ENCODE results near the gene ACOT4.
"Not testable (repeated sequence)": the region's sequence is repeated elsewhere in the genome, so short reads cannot be mapped to it uniquely, and the experiment has no call there.

The ACOT4 gene

DNA sequence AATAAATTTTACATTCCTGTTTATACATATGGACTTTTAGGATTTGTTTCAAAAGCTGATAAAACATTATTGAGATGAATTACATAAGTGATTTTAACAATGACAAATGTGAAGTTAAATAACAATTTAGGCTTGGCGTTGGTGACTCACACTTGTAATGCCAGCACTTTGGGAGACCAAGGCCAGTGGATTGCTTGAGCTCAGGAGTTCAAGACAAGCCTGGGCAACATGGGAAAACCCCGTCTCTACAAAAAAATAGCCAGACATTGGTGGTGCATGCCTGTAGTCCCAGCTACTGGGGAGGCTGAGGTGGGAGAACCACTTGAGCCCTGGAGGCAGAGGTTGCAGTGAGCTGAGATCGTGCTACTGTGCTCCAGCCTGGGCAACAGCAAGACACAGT, 15.3 kb upstream of the ACOT4 start:
- no peak for ATAC-seq
- no peak for TF ChIP-seq PPARA (CRISPR knock-in tag; IDR thresholded peaks at IDR 0.05; ENCODE audit: borderline replicate concordance)

DNA sequence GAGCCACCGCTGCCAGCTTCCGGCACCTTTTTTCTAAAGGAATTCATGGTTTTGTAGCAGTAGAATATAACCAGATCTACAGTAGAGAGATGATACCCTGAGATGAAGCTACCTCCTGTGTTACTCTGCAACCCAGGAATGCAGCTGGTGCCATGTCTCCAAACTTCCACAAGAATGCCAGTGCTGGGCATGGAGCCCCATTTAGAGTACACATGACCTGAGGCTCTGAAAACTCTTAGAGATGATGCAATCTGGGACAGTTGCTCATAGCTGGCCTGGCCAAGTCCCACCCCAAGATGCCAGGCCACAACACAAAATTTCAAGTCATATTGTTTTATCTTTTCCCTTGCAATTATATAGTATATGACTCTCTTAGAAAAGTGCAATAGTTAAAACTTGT, 14.5 kb upstream of the ACOT4 start:
- peak; percentile 51 for ATAC-seq

DNA sequence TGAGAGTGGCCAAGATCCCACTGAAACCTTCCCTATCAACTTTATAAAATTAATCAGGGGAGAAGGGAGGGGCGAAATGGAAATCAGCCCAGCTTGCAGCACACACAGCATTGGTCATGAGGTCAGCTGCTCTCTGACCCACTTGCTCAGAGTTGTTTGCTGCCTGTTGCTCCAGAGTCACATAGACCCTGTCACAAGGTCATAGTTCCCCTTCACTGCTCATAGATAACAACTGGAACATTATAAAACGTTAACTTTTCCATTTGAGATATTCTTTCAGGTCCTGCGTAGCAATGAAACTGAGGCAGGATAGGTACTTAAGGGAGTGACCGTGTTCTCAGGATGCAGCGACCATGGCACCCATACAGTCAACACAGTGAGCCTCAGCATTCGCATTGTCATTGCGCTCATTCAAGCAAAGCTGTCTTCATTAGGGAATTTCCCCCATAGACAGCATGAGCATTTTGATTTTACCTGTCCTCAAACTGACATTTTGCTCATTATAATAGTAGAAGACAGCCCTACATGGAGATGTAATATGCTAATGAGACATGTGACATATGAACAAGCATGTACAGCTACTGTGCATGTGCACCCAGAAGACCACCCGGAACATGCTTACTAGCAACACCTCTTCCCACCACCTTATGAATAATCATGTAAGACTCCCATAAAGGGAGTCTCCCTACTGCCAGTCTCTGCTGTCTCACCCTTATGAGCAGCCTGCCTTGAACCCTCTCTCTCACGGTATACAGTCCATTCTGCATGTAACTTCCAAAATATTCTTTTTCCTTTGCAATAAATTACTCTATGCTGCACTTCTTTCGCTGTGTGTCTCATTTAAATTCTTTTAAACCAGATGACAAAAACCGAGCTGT, 9.3 kb upstream of the ACOT4 start:
- ATAC-seq: not testable (repeated sequence)

DNA sequence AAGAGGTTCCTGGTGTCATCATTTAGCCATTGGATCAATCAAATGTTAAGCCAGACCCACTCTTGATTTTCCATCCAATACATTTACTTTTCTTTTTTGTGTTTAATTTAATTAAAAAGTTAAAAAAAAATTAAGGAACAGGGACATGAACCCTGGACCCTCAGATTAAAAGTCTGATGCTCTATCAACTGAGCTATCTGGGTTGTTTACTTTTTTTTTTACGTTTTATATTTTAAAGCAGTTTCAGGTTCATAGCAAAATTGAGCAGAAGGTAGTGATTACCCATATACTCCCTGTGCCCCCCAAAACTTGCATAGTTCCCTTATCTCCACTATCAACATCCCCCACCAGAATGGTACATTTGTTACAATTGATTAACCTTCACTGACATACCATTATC, 3.0 kb upstream of the ACOT4 start:
- ATAC-seq: no peak
- TF ChIP-seq TOX (CRISPR knock-in tag; IDR thresholded peaks at IDR 0.05; ENCODE audit: borderline replicate concordance) (no peak), ARNTL (CRISPR knock-in tag; IDR thresholded peaks at IDR 0.05; ENCODE audit: borderline replicate concordance, low read depth) (no peak), TCF4 (CRISPR knock-in tag; IDR thresholded peaks at IDR 0.05; ENCODE audit: borderline replicate concordance) (no peak), ESRRG (CRISPR knock-in tag; IDR thresholded peaks at IDR 0.05) (no peak), ZNF565 (CRISPR knock-in tag; conservative IDR thresholded peaks at IDR 0.05; ENCODE audit: low read depth) (no peak), OSR1 (CRISPR knock-in tag; IDR thresholded peaks at IDR 0.05) (no peak), PPARA (CRISPR knock-in tag; IDR thresholded peaks at IDR 0.05; ENCODE audit: borderline replicate concordance) (no peak), BACH2 (CRISPR knock-in tag; IDR thresholded peaks at IDR 0.05; ENCODE audit: borderline replicate concordance) (no peak)
- TF ChIP-seq, protein P1, sequence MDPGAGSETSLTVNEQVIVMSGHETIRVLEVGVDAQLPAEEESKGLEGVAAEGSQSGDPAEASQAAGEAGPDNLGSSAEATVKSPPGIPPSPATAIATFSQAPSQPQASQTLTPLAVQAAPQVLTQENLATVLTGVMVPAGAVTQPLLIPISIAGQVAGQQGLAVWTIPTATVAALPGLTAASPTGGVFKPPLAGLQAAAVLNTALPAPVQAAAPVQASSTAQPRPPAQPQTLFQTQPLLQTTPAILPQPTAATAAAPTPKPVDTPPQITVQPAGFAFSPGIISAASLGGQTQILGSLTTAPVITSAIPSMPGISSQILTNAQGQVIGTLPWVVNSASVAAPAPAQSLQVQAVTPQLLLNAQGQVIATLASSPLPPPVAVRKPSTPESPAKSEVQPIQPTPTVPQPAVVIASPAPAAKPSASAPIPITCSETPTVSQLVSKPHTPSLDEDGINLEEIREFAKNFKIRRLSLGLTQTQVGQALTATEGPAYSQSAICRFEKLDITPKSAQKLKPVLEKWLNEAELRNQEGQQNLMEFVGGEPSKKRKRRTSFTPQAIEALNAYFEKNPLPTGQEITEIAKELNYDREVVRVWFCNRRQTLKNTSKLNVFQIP (CRISPR knock-in tag; IDR thresholded peaks at IDR 0.05; ENCODE audit: borderline replicate concordance, low read depth): no peak
- TF ChIP-seq, protein P2, sequence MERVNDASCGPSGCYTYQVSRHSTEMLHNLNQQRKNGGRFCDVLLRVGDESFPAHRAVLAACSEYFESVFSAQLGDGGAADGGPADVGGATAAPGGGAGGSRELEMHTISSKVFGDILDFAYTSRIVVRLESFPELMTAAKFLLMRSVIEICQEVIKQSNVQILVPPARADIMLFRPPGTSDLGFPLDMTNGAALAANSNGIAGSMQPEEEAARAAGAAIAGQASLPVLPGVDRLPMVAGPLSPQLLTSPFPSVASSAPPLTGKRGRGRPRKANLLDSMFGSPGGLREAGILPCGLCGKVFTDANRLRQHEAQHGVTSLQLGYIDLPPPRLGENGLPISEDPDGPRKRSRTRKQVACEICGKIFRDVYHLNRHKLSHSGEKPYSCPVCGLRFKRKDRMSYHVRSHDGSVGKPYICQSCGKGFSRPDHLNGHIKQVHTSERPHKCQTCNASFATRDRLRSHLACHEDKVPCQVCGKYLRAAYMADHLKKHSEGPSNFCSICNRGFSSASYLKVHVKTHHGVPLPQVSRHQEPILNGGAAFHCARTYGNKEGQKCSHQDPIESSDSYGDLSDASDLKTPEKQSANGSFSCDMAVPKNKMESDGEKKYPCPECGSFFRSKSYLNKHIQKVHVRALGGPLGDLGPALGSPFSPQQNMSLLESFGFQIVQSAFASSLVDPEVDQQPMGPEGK (CRISPR knock-in tag; IDR thresholded peaks at IDR 0.05; ENCODE audit: borderline replicate concordance): no peak

DNA sequence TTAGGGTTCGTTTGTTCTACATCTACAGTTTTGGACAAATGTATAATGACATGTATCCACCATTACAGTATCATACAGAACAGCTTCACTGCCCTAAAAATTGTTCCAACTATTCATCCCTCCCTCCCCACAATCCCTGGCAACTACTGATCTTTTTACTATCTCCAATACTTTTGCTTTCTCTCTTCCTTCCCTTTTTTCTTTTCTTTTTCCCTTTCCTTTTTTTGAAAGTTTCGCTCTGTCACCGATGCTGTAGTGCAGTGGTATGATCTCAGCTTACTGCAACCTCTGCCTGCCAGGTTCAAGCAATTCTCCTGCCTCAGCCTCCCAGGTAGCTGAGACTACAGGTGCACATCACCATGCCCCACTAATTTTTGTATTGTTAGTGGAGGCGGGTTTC, 2.6 kb upstream of the ACOT4 start:
- TF ChIP-seq OSR1 (CRISPR knock-in tag; IDR thresholded peaks at IDR 0.05): no peak
- TF ChIP-seq, protein P1 (CRISPR knock-in tag; IDR thresholded peaks at IDR 0.05; ENCODE audit: borderline replicate concordance, low read depth): no peak
- no peak for TF ChIP-seq CSDC2 (CRISPR knock-in tag; IDR thresholded peaks at IDR 0.05)
- no peak for TF ChIP-seq GLIS3 (CRISPR knock-in tag; IDR thresholded peaks at IDR 0.05)
- no peak for TF ChIP-seq PPARA (CRISPR knock-in tag; IDR thresholded peaks at IDR 0.05; ENCODE audit: borderline replicate concordance)
- TF ChIP-seq, protein P2 (CRISPR knock-in tag; IDR thresholded peaks at IDR 0.05; ENCODE audit: borderline replicate concordance): no peak
- TF ChIP-seq, protein P3, sequence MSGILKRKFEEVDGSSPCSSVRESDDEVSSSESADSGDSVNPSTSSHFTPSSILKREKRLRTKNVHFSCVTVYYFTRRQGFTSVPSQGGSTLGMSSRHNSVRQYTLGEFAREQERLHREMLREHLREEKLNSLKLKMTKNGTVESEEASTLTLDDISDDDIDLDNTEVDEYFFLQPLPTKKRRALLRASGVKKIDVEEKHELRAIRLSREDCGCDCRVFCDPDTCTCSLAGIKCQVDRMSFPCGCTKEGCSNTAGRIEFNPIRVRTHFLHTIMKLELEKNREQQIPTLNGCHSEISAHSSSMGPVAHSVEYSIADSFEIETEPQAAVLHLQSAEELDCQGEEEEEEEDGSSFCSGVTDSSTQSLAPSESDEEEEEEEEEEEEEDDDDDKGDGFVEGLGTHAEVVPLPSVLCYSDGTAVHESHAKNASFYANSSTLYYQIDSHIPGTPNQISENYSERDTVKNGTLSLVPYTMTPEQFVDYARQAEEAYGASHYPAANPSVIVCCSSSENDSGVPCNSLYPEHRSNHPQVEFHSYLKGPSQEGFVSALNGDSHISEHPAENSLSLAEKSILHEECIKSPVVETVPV (CRISPR knock-in tag; IDR thresholded peaks at IDR 0.05): no peak
- TF ChIP-seq ZFP30 (CRISPR knock-in tag; IDR thresholded peaks at IDR 0.05): no peak
- no peak for TF ChIP-seq BACH2 (CRISPR knock-in tag; IDR thresholded peaks at IDR 0.05; ENCODE audit: borderline replicate concordance)
- TF ChIP-seq SNAI2 (CRISPR knock-in tag; IDR thresholded peaks at IDR 0.05): no peak
- TF ChIP-seq ZNF565 (CRISPR knock-in tag; conservative IDR thresholded peaks at IDR 0.05; ENCODE audit: low read depth): no peak
- TF ChIP-seq ESRRG (CRISPR knock-in tag; IDR thresholded peaks at IDR 0.05): no peak
- TF ChIP-seq, protein P4, sequence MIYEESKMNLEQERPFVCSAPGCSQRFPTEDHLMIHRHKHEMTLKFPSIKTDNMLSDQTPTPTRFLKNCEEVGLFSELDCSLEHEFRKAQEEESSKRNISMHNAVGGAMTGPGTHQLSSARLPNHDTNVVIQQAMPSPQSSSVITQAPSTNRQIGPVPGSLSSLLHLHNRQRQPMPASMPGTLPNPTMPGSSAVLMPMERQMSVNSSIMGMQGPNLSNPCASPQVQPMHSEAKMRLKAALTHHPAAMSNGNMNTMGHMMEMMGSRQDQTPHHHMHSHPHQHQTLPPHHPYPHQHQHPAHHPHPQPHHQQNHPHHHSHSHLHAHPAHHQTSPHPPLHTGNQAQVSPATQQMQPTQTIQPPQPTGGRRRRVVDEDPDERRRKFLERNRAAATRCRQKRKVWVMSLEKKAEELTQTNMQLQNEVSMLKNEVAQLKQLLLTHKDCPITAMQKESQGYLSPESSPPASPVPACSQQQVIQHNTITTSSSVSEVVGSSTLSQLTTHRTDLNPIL (CRISPR knock-in tag; IDR thresholded peaks at IDR 0.05; ENCODE audit: low read depth): no peak
- TF ChIP-seq ZFP3 (CRISPR knock-in tag; IDR thresholded peaks at IDR 0.05): no peak
- TF ChIP-seq ISL1 (CRISPR knock-in tag; IDR thresholded peaks at IDR 0.05): no peak
- TF ChIP-seq ZNF8 (CRISPR knock-in tag; IDR thresholded peaks at IDR 0.05): no peak
- no peak for TF ChIP-seq TCF4 (CRISPR knock-in tag; IDR thresholded peaks at IDR 0.05; ENCODE audit: borderline replicate concordance)
- TF ChIP-seq, protein P5, sequence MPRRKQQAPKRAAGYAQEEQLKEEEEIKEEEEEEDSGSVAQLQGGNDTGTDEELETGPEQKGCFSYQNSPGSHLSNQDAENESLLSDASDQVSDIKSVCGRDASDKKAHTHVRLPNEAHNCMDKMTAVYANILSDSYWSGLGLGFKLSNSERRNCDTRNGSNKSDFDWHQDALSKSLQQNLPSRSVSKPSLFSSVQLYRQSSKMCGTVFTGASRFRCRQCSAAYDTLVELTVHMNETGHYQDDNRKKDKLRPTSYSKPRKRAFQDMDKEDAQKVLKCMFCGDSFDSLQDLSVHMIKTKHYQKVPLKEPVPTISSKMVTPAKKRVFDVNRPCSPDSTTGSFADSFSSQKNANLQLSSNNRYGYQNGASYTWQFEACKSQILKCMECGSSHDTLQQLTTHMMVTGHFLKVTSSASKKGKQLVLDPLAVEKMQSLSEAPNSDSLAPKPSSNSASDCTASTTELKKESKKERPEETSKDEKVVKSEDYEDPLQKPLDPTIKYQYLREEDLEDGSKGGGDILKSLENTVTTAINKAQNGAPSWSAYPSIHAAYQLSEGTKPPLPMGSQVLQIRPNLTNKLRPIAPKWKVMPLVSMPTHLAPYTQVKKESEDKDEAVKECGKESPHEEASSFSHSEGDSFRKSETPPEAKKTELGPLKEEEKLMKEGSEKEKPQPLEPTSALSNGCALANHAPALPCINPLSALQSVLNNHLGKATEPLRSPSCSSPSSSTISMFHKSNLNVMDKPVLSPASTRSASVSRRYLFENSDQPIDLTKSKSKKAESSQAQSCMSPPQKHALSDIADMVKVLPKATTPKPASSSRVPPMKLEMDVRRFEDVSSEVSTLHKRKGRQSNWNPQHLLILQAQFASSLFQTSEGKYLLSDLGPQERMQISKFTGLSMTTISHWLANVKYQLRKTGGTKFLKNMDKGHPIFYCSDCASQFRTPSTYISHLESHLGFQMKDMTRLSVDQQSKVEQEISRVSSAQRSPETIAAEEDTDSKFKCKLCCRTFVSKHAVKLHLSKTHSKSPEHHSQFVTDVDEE (CRISPR knock-in tag; IDR thresholded peaks at IDR 0.05): no peak
- ATAC-seq: no peak

Data from SK-N-SH treated with all-trans-retinoic acid at 6 μM for 48 hours (cell line).